Muscle of back (tissue), 10 donors: Measurements from ENCODE around the gene TNNT3. TPM values are rescaled to one million over a fixed set of nuclear protein-coding genes. Genes with fewer than 3 reads are reported as not detected.

Source experiments
- polyA plus RNA-seq, 10 donors: library from polyadenylated mRNA; unstranded; fragments of 120-200 nt; gene quantifications; one replicate each; pipeline ENCODE4 v1.2.1, GENCODE V29; 2013; ENCODE audit not compliant: insufficient read length in 10 of 10

Gene TNNT3
- polyA plus RNA-seq, 10 donors, result 2,439 to 8,197 (median 6,821) TPM

Other genes starting within 250 kb of the TNNT3 start
- under 1 TPM in 7 of 10 donors, not detected in 3; 0.37 to 0.96 (median 0.61) TPM for gene KRTAP5-6, start 222.5 kb upstream of the TNNT3 start, polyA plus RNA-seq
- under 1 TPM; 0.09 to 0.97 (median 0.21) TPM for gene IFITM10, start 169.1 kb upstream of the TNNT3 start, polyA plus RNA-seq
- gene CTSD, start 155.8 kb upstream of the TNNT3 start, polyA plus RNA-seq, result 100 to 1,000 TPM in 3 of 10 donors, 10 to 100 TPM in 7; 72.0 to 110 (median 89.6) TPM
- gene SYT8, start 84.7 kb upstream of the TNNT3 start, polyA plus RNA-seq, result 1 to 10 TPM in 3 of 10 donors, under 1 TPM in 7; 0.26 to 2.8 (median 0.58) TPM
- 1,000 to 10,000 TPM; 1,680 to 3,659 (median 2,733) TPM for gene TNNI2, start 80.7 kb upstream of the TNNT3 start, polyA plus RNA-seq
- gene LSP1, start 66.6 kb upstream of the TNNT3 start, polyA plus RNA-seq, result 10 to 100 TPM; 25.7 to 81.2 (median 44.8) TPM
- 1 to 10 TPM in 9 of 10 donors, under 1 TPM in 1; 0.98 to 7.7 (median 3.3) TPM for gene PRR33, start 27.8 kb upstream of the TNNT3 start, polyA plus RNA-seq
- gene MRPL23, start 27.6 kb downstream of the TNNT3 start, polyA plus RNA-seq, result 10 to 100 TPM; 57.6 to 94.8 (median 82.0) TPM
- gene H19, start 78.1 kb downstream of the TNNT3 start, polyA plus RNA-seq, result over 10,000 TPM in 8 of 10 donors, 1,000 to 10,000 TPM in 2; 9,155 to 14,072 (median 11,013) TPM
- gene IGF2, start 219.7 kb downstream of the TNNT3 start, polyA plus RNA-seq, result 1,000 to 10,000 TPM; 3,184 to 5,148 (median 3,915) TPM
- not detected for gene INS, start 241.5 kb downstream of the TNNT3 start, polyA plus RNA-seq